GM18951 (cell line): ENCODE results near the gene IDNK.

Source experiments
- POLR2A ChIP-seq: IDR thresholded peaks from 4 replicates; pipeline ENCODE4 v1.6.1; 2011; ENCODE audit warnings: mild to moderate bottlenecking; ENCODE audit not compliant: insufficient read length, insufficient read depth; ENCODE audit errors: extremely low read depth
- in situ Hi-C: fragments of 300-500 bp; cut with MboI; formaldehyde crosslinking; loops from one replicate; pipeline ENCODE4 v1.12.0; 2022; ENCODE audit warnings: low sequenced_read_pairs, mixed read lengths, inconsistent platforms; ENCODE audit not compliant: unreplicated experiment

Gene IDNK

DNA sequence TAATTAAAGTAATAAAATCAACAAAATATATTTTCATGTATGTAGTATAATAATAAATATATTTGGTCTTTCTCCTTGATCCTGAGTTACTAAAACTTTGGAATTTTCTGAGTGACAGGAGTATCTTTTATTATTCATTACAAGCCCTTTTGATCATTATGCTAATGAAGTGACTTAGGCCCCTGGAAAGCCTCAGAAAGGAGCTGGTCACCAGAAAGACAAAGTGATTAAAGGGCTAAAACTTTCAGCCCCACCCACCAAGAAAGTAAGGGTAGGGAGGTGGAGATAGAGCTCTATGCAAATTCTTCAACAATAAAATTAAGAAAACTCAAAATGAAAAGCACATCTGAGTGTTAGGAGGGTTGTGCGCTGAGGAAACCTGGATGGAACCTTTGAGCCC lies 57.3 kb downstream of the IDNK start:
- TF ChIP-seq POLR2A: no peak
- in situ Hi-C loops: no loop called here

DNA sequence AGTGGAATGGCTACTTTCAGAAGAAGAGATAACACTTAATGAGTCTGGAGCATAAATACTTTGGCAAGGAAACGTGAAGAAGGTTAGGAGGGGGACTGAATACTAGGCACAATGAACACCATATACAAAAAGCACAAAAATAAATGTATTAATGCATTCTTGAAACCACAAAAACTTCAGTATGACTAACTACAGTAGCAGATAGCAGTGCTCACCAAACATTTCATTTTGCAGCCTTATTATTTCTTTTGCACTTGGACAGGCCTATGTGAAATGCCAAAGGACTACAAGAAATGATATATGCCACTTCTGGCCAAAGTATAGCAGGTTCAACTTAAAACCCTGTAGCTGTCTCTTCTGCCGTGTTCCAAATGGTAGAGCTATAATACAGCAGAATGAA lies 58.5 kb downstream of the IDNK start:
- in situ Hi-C loops: no loop called here
- no peak for TF ChIP-seq POLR2A

DNA sequence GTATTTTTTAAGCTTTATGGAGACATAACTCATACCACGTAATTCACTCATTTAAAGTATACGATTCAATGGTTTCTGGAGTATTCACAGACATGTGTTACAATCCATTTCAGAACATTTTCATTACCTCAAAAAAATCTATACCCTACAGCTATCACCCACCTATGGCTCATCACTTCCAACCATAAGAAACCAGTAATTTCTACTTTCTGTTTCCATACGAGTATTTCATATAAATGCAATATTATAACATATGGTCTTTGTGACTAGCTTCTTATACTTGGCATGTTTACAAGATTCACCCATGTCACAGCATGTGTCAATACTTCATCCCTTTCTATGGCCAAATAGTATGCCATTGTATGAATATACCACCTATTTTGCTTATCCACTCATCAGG lies 66.0 kb downstream of the IDNK start:
- no peak for TF ChIP-seq POLR2A
- in situ Hi-C loops: no loop called here

DNA sequence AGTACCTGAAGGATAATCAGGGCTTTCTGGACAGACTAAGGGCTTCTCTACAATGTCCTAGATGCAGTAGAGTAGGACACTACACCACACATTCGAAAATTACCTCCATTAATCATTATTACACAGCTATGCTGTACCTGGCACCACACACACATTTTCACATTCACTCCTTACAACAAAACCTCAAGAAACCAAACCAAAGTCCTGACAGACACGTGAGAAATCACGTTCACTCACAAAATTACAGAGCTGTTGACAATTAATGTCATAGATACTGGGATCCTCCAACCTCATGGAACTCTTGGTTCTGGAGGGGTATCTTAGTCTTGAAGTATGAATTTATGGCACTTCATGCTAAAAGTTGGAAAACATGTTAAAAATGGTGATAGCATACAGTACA lies 68.5 kb downstream of the IDNK start:
- no peak for TF ChIP-seq POLR2A
- in situ Hi-C loops: no loop called here
